Uterus (tissue), 4 donors: ENCODE results near the gene PLEK2. TPM values are rescaled to one million over a fixed set of nuclear protein-coding genes. Genes with fewer than 3 reads are reported as not detected.

ENCODE experiments used
- DNase-seq, 2 donors: peaks; one replicate each; pipeline ENCODE4 v3.0.0-alpha.2; 2019 to 2020
- H3K27ac ChIP-seq, 2 donors: fragments of 200-600 bp; sonication (generic); 1 replicate in 1 of 2; 2 replicates in 1 of 2; pipeline ENCODE4 v1.5.1; 2016 to 2018
- H3K27me3 ChIP-seq, 2 donors: fragments of 200-600 bp; sonication (generic); one replicate each; pipeline ENCODE4 v1.5.1; 2018 to 2019; ENCODE audit warnings: control low read depth in 1 of 2
- H3K36me3 ChIP-seq, 2 donors: fragments of 200-600 bp; sonication (generic); one replicate each; pipeline ENCODE4 v1.5.1; 2019; ENCODE audit warnings: control low read depth in 1 of 2
- H3K4me1 ChIP-seq, 2 donors: fragments of 200-600 bp; sonication (generic); one replicate each; pipeline ENCODE4 v1.5.1; 2018 to 2019; ENCODE audit warnings: control low read depth in 1 of 2
- H3K4me3 ChIP-seq, 2 donors: fragments of 200-600 bp; sonication (generic); 1 replicate in 1 of 2; 2 replicates in 1 of 2; pipeline ENCODE4 v1.5.1; 2018 to 2019; ENCODE audit warnings: mild to moderate bottlenecking in 1 of 2
- H3K9me3 ChIP-seq, 2 donors: fragments of 200-600 bp; sonication (generic); one replicate each; pipeline ENCODE4 v1.5.1; 2019; ENCODE audit warnings: control low read depth in 1 of 2
- POLR2A ChIP-seq, 2 donors: fragments of 450-650 bp; IDR thresholded peaks; one replicate each; pipeline ENCODE4 v1.6.1; 2016; ENCODE audit warnings: antibody characterized with exemption in 2 of 2, mild to moderate bottlenecking in 1 of 2, moderate library complexity in 1 of 2
- intact Hi-C: fragments of 100-400 bp; cut with DNase I; formaldehyde crosslinking; loops from one replicate; pipeline ENCODE4 v1.15.1; 2023; ENCODE audit warnings: low total_unique reads
- total RNA-seq, 4 donors: library from RNA; depleted of rRNA in 3 of 4; stranded (reverse); fragments of >200 nt in 3 of 4; gene quantifications; one replicate each; pipeline versions ENCODE4 v1.1.0 to v1.2.4, GENCODE V29; 2014 to 2023
- TF ChIP-seq, protein P1 (sequence below), 4 experiments: fragments of 200-600 bp in 2 of 4; fragments of 450-650 bp in 2 of 4; sonication (generic) in 2 of 4; IDR thresholded peaks; one replicate each; pipeline ENCODE4 v1.5.1; 2016 to 2019; ENCODE audit warnings: antibody characterized with exemption in 4 of 4, mild to moderate bottlenecking in 2 of 4, moderate library complexity in 1 of 4
- donor health status: DM: yes; HTN: yes; CAD: no.

Gene PLEK2
- total RNA-seq, 4 donors from 2014 or later = 1.5 TPM; not detected in 3

- Histone ChIP-seq H3K36me3 (no peaks in the 10 kb centered on the region), H3K4me1 (no peaks in the 10 kb centered on the region), H3K9me3 (no peaks in the 10 kb centered on the region), H3K4me3 (no peak overlapping the region), H3K27me3 (no peaks in the 10 kb centered on the region), H3K27ac (no peak overlapping the region)
- TF ChIP-seq, protein P1, sequence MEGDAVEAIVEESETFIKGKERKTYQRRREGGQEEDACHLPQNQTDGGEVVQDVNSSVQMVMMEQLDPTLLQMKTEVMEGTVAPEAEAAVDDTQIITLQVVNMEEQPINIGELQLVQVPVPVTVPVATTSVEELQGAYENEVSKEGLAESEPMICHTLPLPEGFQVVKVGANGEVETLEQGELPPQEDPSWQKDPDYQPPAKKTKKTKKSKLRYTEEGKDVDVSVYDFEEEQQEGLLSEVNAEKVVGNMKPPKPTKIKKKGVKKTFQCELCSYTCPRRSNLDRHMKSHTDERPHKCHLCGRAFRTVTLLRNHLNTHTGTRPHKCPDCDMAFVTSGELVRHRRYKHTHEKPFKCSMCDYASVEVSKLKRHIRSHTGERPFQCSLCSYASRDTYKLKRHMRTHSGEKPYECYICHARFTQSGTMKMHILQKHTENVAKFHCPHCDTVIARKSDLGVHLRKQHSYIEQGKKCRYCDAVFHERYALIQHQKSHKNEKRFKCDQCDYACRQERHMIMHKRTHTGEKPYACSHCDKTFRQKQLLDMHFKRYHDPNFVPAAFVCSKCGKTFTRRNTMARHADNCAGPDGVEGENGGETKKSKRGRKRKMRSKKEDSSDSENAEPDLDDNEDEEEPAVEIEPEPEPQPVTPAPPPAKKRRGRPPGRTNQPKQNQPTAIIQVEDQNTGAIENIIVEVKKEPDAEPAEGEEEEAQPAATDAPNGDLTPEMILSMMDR (IDR thresholded peaks at IDR 0.05) = no peak
- TF ChIP-seq POLR2A (IDR thresholded peaks at IDR 0.05) = no peak
- intact Hi-C loops = no loop called here
- no peak for DNase-seq
Observed at GRCh38 chr14:67395086-67395875, 16.7 kb downstream of the PLEK2 start.

- no peaks in the 10 kb centered on the region for H3K4me1 ChIP-seq
- H3K4me3 ChIP-seq = no peak overlapping the region
- no peak for DNase-seq
- intact Hi-C loops = no loop called here
- no peaks in the 10 kb centered on the region for H3K9me3 ChIP-seq
- no peaks in the 10 kb centered on the region for H3K36me3 ChIP-seq
- no peaks in the 10 kb centered on the region for H3K27me3 ChIP-seq
- no peak for TF ChIP-seq POLR2A (IDR thresholded peaks at IDR 0.05)
- TF ChIP-seq, protein P1 (IDR thresholded peaks at IDR 0.05) = no peak
- no peak overlapping the region for H3K27ac ChIP-seq
Observed at GRCh38 chr14:67393689-67394088, 18.3 kb downstream of the PLEK2 start.

- DNase-seq = no peak
- TF ChIP-seq POLR2A (IDR thresholded peaks at IDR 0.05) = no peak
- TF ChIP-seq, protein P1 (IDR thresholded peaks at IDR 0.05) = no peak
- intact Hi-C loops = no loop called here
- Histone ChIP-seq H3K4me1 (no peaks in the 10 kb centered on the region), H3K27me3 (no peaks in the 10 kb centered on the region), H3K4me3 (no peak overlapping the region), H3K9me3 (no peaks in the 10 kb centered on the region), H3K27ac (no peak overlapping the region), H3K36me3 (no peaks in the 10 kb centered on the region)
Observed at GRCh38 chr14:67392800-67393199, 19.2 kb downstream of the PLEK2 start.

- intact Hi-C loops = no loop called here
- no peaks in the 10 kb centered on the region for H3K4me1 ChIP-seq
- TF ChIP-seq, protein P1 (IDR thresholded peaks at IDR 0.05) = no peak
- TF ChIP-seq POLR2A (IDR thresholded peaks at IDR 0.05) = no peak
- no peak overlapping the region for H3K4me3 ChIP-seq
- DNase-seq = no peak
- H3K9me3 ChIP-seq = no peaks in the 10 kb centered on the region
- H3K27me3 ChIP-seq = no peaks in the 10 kb centered on the region
- no peak overlapping the region for H3K27ac ChIP-seq
- no peaks in the 10 kb centered on the region for H3K36me3 ChIP-seq
Observed at GRCh38 chr14:67392123-67392522, 19.8 kb downstream of the PLEK2 start.

- intact Hi-C loops = no loop called here
- no peak overlapping the region for H3K27ac ChIP-seq
- no peak for DNase-seq
- TF ChIP-seq POLR2A (IDR thresholded peaks at IDR 0.05) = no peak
- TF ChIP-seq, protein P1 (IDR thresholded peaks at IDR 0.05) = no peak
- no peaks in the 10 kb centered on the region for H3K36me3 ChIP-seq
- H3K9me3 ChIP-seq = no peaks in the 10 kb centered on the region
- H3K4me1 ChIP-seq = no peaks in the 10 kb centered on the region
- no peak overlapping the region for H3K4me3 ChIP-seq
- no peaks in the 10 kb centered on the region for H3K27me3 ChIP-seq
Observed at GRCh38 chr14:67391268-67391667, 20.7 kb downstream of the PLEK2 start.
